Measurements from ENCODE around the gene HAPLN1.

Gene HAPLN1

GRCh38 chr5:83721953-83722901 is 1.6 kb upstream of the HAPLN1 start (continued):
- no peak for TF ChIP-seq ZNF555 (tag by site-specific recombination; conservative IDR thresholded peaks at IDR 0.05)
- TF ChIP-seq KLF7 (tag by site-specific recombination; IDR thresholded peaks at IDR 0.05; ENCODE audit: borderline replicate concordance), result 0 out of 2 replicates have a peak, but pooled peaks have one; percentile 26
- peak; percentile 36; the same call in 1 of the 2 replicates for TF ChIP-seq KLF9 (tag by site-specific recombination; IDR thresholded peaks at IDR 0.05; ENCODE audit: low read depth)
- TF ChIP-seq ZSCAN5A (tag by site-specific recombination; IDR thresholded peaks at IDR 0.05), result 0 out of 2 replicates have a peak, but pooled peaks have one; percentile 64
- TF ChIP-seq ZNF416 (tag by site-specific recombination; IDR thresholded peaks at IDR 0.05), result no peak
- no peak for TF ChIP-seq ZNF221 (tag by site-specific recombination; IDR thresholded peaks at IDR 0.05; ENCODE audit: borderline replicate concordance)
- TF ChIP-seq ZNF2 (tag by site-specific recombination; IDR thresholded peaks at IDR 0.05), result 0 out of 2 replicates have a peak, but pooled peaks have one; percentile 42
- no peak for TF ChIP-seq PRDM4 (tag by site-specific recombination; IDR thresholded peaks at IDR 0.05)
- no peak for TF ChIP-seq ZNF558 (tag by site-specific recombination; IDR thresholded peaks at IDR 0.05)
- TF ChIP-seq ZNF621 (tag by site-specific recombination; IDR thresholded peaks at IDR 0.05), result no peak
- TF ChIP-seq ZNF24 (tag by site-specific recombination; IDR thresholded peaks at IDR 0.05), result 0 out of 2 replicates have a peak, but pooled peaks have one; percentile 23
- TF ChIP-seq PATZ1 (tag by site-specific recombination; IDR thresholded peaks at IDR 0.05), result peak; percentile 81; the same call in 1 of the 2 replicates
- no peak for TF ChIP-seq ZNF18 (tag by site-specific recombination; IDR thresholded peaks at IDR 0.05)
- no peak for TF ChIP-seq ZNF624 (tag by site-specific recombination; IDR thresholded peaks at IDR 0.05)
- TF ChIP-seq BCL6B (tag by site-specific recombination; IDR thresholded peaks at IDR 0.05), result no peak
- no peak for TF ChIP-seq ZNF280D (tag by site-specific recombination; IDR thresholded peaks at IDR 0.05)
- TF ChIP-seq SETDB1 (IDR thresholded peaks at IDR 0.05; ENCODE audit: insufficient read length, low read length), result no peak
- TF ChIP-seq ZBTB21 (tag by site-specific recombination; IDR thresholded peaks at IDR 0.05), result no peak
- TF ChIP-seq ZNF585B (tag by site-specific recombination; IDR thresholded peaks at IDR 0.05), result no peak
- TF ChIP-seq ZSCAN16 (tag by site-specific recombination; IDR thresholded peaks at IDR 0.05), result no peak
- TF ChIP-seq ZNF76 (tag by site-specific recombination; IDR thresholded peaks at IDR 0.05; ENCODE audit: borderline replicate concordance, low read depth), result peak; percentile 72; the same call in 1 of the 2 replicates
- no peak for TF ChIP-seq ZNF214 (tag by site-specific recombination; IDR thresholded peaks at IDR 0.05; ENCODE audit: borderline replicate concordance)
- TF ChIP-seq HIC1 (tag by site-specific recombination; IDR thresholded peaks at IDR 0.05), result no peak

Data from HEK293 (cell line).